Stomach smooth muscle (tissue), 2 donors: ENCODE data around the gene COPG2.

Source experiments
- H3K27ac ChIP-seq: one replicate; pipeline ENCODE4 v1.7.0; 2013; ENCODE audit warnings: mild to moderate bottlenecking, low read length, inconsistent platforms
- H3K27me3 ChIP-seq, 2 donors: one replicate each; pipeline ENCODE4 v1.7.0; 2013; ENCODE audit warnings: low read length in 2 of 2; ENCODE audit not compliant: insufficient read depth in 2 of 2, control insufficient read depth in 1 of 2
- H3K36me3 ChIP-seq, 2 donors: one replicate each; pipeline ENCODE4 v1.7.0; 2013; ENCODE audit warnings: low read length in 2 of 2; ENCODE audit not compliant: control insufficient read depth in 2 of 2, insufficient read depth in 2 of 2
- H3K4me1 ChIP-seq: one replicate; pipeline ENCODE4 v1.7.0; 2013; ENCODE audit warnings: low read length; ENCODE audit not compliant: control insufficient read depth, insufficient read depth
- H3K4me3 ChIP-seq, 2 donors: one replicate each; pipeline ENCODE4 v1.7.0; 2013; ENCODE audit warnings: low read length in 2 of 2
- H3K9ac ChIP-seq, 2 donors: one replicate each; pipeline ENCODE4 v1.7.0; 2013; ENCODE audit warnings: low read length in 2 of 2, mild to moderate bottlenecking in 1 of 2
- H3K9me3 ChIP-seq, 2 donors: one replicate each; pipeline ENCODE4 v1.7.0; 2013; ENCODE audit warnings: low read length in 2 of 2; ENCODE audit not compliant: control insufficient read depth in 2 of 2
- donor health status: healthy.
- donor health status: Pancreatic carcinoma.

The COPG2 gene

DNA sequence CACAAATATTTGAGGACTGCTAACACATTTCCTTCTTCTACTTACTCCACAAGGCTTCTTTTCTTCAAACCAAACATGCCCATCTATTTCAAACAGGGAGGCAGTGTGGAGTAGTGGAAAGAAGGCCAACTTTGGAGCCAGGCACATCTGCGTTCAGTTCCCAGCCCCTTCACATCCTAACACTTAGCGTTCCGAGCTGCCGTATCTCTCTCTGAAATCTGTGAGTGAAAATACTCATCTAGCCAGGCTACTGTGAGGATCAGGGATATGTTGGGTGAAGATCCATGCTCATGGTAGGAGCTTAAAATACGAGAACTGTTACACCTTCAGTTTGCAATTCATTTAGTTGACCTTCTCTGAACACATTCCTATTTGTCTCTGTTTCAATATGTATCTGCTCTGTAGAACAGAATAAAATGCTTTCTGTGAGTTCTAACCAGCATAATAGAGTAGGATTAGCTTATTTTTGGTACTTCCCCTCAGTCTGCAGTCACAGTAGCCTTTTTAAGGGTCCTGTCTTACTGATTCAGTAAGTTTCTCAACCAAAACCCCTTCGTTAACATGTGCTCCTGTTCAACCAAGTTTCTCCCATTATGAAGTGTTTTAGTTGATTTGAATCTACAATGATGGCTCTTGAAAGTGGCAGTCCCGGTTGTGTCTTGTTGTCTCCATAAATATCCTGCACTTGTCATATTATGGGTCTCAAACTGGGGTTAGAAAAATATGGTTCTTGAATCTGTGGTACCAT lies 180.0 kb downstream of the COPG2 start:
- Histone ChIP-seq H3K9ac (no peak overlapping the region), H3K27me3 (peaks cover 17 to 34% of the 10 kb centered on the region in 2 donors), H3K4me1 (peaks cover 30% of the 10 kb centered on the region), H3K36me3 (no peaks in the 10 kb centered on the region), H3K27ac (no peak overlapping the region), H3K4me3 (no peak overlapping the region), H3K9me3 (no peaks in the 10 kb centered on the region)

DNA sequence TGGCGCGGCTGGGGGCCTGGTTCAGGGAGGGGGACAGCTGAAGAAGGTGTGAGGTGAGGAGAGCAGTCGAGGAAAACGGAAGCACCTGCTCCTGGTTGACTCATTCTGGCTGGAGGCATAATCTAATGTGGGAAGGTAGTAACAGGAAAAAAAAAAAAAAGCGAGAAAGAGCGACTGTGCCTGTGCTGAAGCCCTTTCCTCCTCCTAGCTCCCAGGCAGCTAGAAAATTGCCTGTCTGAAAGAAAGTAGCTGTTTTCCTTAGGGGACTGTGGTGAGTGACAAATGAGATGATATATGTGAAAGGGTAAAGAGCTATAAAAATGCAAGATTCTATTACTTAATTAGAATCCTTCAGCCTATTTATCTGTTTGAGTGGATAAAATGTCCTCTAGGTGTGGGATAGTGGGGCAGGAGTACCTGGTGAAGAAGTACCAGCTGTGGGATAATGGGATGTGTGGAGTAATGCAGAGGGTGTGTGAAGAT lies 181.6 kb downstream of the COPG2 start:
- peaks cover 17 to 24% of the 10 kb centered on the region in 2 donors for H3K27me3 ChIP-seq
- no peak overlapping the region for H3K27ac ChIP-seq
- H3K4me1 ChIP-seq: peaks cover 25% of the 10 kb centered on the region
- H3K9ac ChIP-seq: no peak overlapping the region
- no peaks in the 10 kb centered on the region for H3K9me3 ChIP-seq
- no peaks in the 10 kb centered on the region for H3K36me3 ChIP-seq
- peak overlapping the region; percentile 47 to 71 for H3K4me3 ChIP-seq

DNA sequence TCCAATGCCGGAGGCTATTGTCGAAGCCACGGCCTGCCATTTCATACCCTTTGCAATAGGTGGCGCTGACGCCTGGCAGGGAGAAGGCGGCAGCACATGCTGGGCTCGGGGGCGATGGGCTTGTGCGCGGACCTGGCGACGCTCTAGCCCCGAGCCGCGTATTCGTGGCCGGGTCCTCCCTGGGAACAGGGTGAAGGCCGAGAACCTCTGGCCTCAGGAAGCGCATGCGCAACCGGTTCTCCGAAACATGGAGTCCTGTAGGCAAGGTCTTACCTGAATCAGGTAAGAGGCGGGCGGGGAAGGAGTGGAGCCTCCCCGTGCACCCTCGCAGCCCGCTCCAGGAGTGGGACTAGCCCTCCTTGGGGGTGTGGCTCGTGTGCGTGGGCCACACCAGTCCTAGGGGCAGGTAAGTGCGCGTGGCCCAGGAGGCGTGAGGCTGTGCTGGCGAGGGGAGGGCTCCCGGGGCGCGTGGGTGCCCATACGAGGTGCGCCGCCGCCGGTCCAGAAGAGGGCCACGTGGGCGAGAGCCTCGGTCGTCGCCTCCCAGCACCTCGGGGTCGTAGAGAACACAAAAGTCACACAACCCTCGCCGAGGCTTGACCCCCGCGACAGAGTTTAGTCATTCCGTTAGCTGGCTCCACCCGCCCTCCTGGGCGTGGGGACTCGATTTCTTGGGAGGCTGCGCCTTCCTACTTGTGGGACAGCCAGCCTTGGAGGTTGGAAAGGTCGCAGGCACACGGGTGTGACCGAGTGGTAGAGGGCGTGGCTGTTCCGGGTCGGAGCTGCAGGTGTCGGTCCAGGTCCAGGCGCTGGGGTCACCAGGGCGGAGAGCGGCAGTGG lies 182.2 kb downstream of the COPG2 start:
- Histone ChIP-seq H3K4me3 (peak overlapping the region; percentile 47 to 71), H3K27ac (no peak overlapping the region), H3K36me3 (no peaks in the 10 kb centered on the region), H3K9me3 (no peaks in the 10 kb centered on the region), H3K27me3 (peaks cover 17 to 22% of the 10 kb centered on the region in 2 donors), H3K4me1 (peaks cover 19% of the 10 kb centered on the region), H3K9ac (no peak overlapping the region)

DNA sequence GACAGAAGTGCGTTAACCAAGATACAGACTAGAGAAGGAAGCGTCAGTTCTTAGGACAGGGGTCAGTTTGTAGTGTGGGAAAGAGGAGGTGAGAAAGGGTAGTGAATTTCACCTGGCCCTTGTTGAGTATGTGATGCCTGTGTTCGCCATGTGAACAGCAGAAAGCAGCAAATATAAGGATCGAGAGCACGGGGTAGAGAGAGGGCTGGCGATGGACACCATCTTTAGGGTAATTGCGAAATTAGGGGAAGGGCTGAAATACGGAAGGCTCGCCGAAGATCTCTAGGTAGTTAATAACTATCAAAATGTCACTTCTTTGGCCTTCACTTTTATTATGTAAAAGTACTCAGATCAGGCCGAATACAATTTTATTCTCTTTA lies 182.8 kb downstream of the COPG2 start:
- H3K27me3 ChIP-seq: peaks cover 17 to 22% of the 10 kb centered on the region in 2 donors

DNA sequence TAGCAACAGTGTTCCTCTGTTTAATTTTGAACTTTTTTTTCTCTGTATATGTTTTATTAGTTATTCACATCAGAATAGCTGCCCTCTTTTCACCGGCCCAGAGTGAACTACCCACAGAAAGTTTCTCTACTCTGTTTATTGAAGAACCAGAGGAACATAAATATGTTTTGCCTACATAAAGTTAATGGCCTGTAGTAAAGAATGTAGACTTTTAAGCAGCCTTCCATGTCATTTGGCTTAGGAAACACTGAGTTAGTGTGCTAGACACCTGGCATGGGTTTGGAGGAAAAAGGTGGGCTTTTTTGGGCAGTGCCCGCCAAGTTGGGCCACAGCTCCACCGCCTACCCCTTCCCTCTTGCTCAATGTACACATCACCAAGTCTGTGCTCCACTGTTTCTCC lies 185.5 kb downstream of the COPG2 start:
- H3K27me3 ChIP-seq: peaks cover 9 to 19% of the 10 kb centered on the region in 2 donors

More for the DNA sequence above, 182.8 kb downstream of the COPG2 start:
- no peaks in the 10 kb centered on the region for H3K36me3 ChIP-seq
- H3K27ac ChIP-seq: no peak overlapping the region
- peaks cover 16% of the 10 kb centered on the region for H3K4me1 ChIP-seq
- no peaks in the 10 kb centered on the region for H3K9me3 ChIP-seq
- H3K9ac ChIP-seq: no peak overlapping the region
- H3K4me3 ChIP-seq: peak overlapping the region in 1 of 2 donors; percentile 71

DNA sequence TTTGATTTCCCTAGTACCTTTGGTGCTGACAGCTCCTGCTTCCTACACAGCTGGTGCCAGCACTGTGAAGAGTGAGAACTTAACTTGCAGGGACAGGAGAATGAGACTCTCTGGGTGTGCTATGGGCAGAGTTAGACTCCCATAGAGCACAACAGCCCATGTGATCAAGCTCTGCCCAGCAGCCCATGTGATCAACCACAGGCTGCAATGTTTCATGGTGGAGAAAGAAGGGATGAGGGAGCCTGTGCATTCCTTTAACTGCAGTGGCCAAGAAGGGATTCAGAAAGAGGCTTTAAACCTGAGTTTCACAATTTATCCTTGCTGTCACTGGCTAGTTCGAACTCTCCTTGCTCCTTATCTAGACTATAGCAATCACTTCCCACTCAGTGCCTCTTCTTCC lies 186.7 kb downstream of the COPG2 start:
- H3K36me3 ChIP-seq: no peaks in the 10 kb centered on the region
- no peak overlapping the region for H3K9ac ChIP-seq
- H3K27me3 ChIP-seq: peaks cover 9 to 19% of the 10 kb centered on the region in 2 donors
- H3K4me3 ChIP-seq: no peak overlapping the region
- peaks cover 0 to 3% of the 10 kb centered on the region in 2 donors for H3K9me3 ChIP-seq
- no peak overlapping the region for H3K27ac ChIP-seq
- H3K4me1 ChIP-seq: peaks cover 11% of the 10 kb centered on the region

More for the DNA sequence above, 185.5 kb downstream of the COPG2 start:
- H3K4me3 ChIP-seq: no peak overlapping the region
- H3K36me3 ChIP-seq: no peaks in the 10 kb centered on the region
- H3K4me1 ChIP-seq: peaks cover 11% of the 10 kb centered on the region
- H3K9ac ChIP-seq: no peak overlapping the region
- H3K9me3 ChIP-seq: no peaks in the 10 kb centered on the region
- H3K27ac ChIP-seq: no peak overlapping the region

DNA sequence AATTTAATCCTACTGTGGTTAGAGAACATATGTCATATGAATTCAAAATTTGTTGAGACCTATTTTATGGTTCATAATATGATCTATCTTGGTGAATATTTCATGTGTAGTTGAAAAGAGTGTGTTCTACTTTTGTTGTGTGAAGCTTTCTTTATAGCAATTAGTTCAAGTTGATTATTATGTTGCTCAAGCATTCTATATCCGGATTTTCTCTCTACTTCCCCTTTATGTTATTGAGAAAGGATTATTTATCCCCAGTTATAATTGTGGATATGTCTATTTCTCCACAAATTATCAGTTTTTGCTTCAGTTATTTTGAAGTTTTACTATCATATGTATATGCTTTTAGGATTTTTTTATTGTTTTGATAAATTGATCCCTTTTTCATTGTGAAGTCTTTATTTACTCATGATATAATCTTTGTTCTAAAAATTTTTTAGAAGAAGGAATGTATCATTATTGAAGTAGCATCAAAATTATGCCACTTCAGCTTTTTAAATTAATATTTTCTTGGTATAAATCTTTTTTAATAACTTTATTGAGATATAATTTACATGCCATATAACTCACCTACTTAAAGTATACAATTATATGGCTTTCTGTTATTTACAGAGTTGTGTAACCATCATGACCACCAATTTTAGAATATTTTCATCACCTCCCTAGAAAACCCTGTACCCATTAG lies 188.7 kb downstream of the COPG2 start:
- Histone ChIP-seq H3K9ac (no peak overlapping the region), H3K9me3 (peaks cover 0 to 3% of the 10 kb centered on the region in 2 donors), H3K4me1 (no peaks in the 10 kb centered on the region), H3K36me3 (no peaks in the 10 kb centered on the region), H3K27ac (no peak overlapping the region), H3K4me3 (no peak overlapping the region), H3K27me3 (peaks cover 1 to 11% of the 10 kb centered on the region in 2 donors)

DNA sequence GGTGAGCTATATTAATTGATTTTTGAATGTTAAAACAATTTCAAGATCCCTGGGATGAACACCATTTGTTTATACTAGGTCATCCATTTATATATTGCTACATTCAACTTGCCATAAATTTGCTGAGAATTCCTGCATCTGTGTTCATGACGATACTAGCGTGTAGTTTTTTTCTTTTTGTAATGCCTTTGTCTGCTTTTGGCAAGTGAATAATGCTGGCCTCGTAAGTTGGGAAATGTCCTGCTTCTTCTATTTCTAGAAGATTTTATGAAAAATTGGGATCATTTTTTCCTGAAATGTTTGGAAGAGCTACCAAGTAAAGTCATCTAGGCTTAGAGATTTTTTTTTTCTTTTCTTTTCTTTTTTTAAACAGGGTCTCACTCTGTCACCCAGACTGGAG lies 189.6 kb downstream of the COPG2 start:
- H3K9ac ChIP-seq: no peak overlapping the region
- H3K4me1 ChIP-seq: no peaks in the 10 kb centered on the region
- no peaks in the 10 kb centered on the region for H3K36me3 ChIP-seq
- no peak overlapping the region for H3K27ac ChIP-seq
- peaks cover 0 to 3% of the 10 kb centered on the region in 2 donors for H3K9me3 ChIP-seq
- peaks cover 0 to 8% of the 10 kb centered on the region in 2 donors for H3K27me3 ChIP-seq
- no peak overlapping the region for H3K4me3 ChIP-seq

DNA sequence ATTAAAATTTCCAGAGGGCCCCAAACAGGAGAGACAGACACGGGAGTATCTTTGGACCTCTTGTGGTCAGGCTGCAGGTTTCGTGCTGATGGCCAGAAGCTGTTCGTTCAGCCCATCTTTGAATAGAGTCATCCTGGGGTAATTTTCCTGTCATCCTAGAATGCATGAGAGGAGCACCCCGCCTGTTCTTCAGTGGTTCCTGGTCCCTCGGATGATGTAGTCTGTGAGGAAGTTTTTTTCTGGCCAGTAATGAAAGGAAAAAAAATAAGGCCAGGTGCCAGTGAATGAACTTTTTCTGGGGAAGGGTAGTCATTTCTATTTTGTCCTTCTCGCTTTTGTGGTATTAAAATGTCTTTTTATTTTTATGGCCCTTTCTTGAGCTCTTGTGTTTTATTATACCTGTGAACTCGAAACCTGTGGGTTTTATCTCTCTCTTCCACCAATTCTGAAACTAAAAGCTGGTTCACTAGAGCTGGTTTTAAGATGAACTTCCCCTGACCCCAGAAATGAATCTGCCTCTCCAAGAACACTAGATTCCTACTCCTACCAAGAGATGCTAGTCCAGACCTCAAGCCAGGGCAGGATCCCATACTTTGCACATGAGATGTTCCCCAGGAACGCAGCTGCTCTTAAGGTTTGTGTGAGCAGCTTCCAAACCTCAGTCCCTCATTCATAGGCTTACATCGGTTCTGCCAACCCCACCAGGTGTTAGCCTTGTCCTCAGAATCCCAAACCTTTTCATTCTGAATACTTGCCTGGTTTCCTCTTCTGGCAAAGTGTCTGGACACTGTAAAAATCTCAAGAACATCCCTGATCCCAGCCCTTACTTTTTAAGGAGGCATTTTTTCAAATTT lies 192.0 kb downstream of the COPG2 start:
- Histone ChIP-seq H3K4me1 (no peaks in the 10 kb centered on the region), H3K9ac (no peak overlapping the region), H3K4me3 (no peak overlapping the region), H3K27ac (no peak overlapping the region), H3K36me3 (no peaks in the 10 kb centered on the region), H3K27me3 (no peaks in the 10 kb centered on the region), H3K9me3 (peaks cover 0 to 3% of the 10 kb centered on the region in 2 donors)

DNA sequence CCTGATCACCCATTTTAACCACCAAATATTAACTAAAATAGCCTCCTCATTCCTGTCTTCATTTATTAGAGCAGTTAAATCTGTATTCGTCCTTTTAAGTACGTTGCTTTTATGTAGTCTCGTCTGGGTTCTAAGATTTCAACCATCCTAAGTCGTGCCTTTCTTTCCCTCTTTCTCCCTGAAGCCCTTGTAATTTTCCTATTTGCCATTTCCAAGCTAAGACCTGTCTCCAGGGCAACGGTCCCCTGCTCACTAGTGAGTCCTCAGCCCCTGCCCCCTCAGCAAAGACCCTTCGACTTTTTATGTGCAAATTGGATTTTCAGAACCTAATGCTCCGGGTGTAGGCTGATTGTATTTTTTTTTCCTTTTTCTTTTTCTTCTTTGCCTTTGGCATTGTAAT lies 192.8 kb downstream of the COPG2 start:
- no peaks in the 10 kb centered on the region for H3K36me3 ChIP-seq
- no peaks in the 10 kb centered on the region for H3K4me1 ChIP-seq
- no peak overlapping the region for H3K27ac ChIP-seq
- no peak overlapping the region for H3K9ac ChIP-seq
- H3K27me3 ChIP-seq: no peaks in the 10 kb centered on the region
- no peak overlapping the region for H3K4me3 ChIP-seq
- H3K9me3 ChIP-seq: peaks cover 0 to 3% of the 10 kb centered on the region in 2 donors
